ENCODE results near the gene BCL11B.

DNA sequence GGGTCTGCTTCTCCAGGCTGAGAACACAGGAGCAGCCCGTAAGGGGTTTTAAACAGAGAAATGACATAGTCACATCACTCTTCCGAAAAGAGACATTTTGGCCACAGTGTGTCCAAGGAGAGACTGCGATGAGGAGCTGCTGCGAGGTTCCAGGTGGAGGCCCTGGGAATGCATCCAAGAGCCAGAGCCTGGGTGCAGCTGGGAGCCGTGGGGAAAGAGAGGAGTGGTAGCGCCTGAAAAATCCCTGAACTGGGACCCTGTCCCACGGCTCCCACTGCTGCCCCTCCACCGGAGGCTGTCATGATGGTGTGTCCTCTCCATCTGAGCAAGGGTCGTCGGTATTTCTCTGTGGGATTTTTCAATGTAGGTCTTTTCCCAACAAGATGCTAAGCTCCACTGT, 146.9 kb downstream of the BCL11B start:
- TF ChIP-seq, protein P1, sequence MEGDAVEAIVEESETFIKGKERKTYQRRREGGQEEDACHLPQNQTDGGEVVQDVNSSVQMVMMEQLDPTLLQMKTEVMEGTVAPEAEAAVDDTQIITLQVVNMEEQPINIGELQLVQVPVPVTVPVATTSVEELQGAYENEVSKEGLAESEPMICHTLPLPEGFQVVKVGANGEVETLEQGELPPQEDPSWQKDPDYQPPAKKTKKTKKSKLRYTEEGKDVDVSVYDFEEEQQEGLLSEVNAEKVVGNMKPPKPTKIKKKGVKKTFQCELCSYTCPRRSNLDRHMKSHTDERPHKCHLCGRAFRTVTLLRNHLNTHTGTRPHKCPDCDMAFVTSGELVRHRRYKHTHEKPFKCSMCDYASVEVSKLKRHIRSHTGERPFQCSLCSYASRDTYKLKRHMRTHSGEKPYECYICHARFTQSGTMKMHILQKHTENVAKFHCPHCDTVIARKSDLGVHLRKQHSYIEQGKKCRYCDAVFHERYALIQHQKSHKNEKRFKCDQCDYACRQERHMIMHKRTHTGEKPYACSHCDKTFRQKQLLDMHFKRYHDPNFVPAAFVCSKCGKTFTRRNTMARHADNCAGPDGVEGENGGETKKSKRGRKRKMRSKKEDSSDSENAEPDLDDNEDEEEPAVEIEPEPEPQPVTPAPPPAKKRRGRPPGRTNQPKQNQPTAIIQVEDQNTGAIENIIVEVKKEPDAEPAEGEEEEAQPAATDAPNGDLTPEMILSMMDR (IDR thresholded peaks at IDR 0.05; ENCODE audit: low read length), result no peak
- no peak for TF ChIP-seq EZH2 (IDR thresholded peaks at IDR 0.05; ENCODE audit: borderline replicate concordance, low read length)
